K562 (cell line): ENCODE results near the gene XAB2. TPM values are rescaled to one million over a fixed set of nuclear protein-coding genes. Genes with fewer than 3 reads are reported as not detected.

ENCODE experiments used
- ATF1 ChIP-seq, 2 experiments: fragments of 450-650 bp in 1 of 2; IDR thresholded peaks; 2 replicates each; pipeline ENCODE4 v1.6.1; 2016; ENCODE audit warnings: missing compliant biosample characterization in 1 of 2, missing genetic modification characterization in 1 of 2
- ELK1 ChIP-seq: sonication (generic); formaldehyde crosslinking; IDR thresholded peaks from 2 replicates; pipeline ENCODE4 v1.8.1; 2022; ENCODE audit warnings: missing genetic modification reagents
- EP400 ChIP-seq: fragments of 450-650 bp; IDR thresholded peaks from 2 replicates; pipeline ENCODE4 v1.6.1; 2017; ENCODE audit warnings: antibody characterized with exemption, mild to moderate bottlenecking, moderate library complexity
- FOXO4 ChIP-seq: fragments of 450-650 bp; formaldehyde crosslinking; IDR thresholded peaks from 2 replicates; pipeline ENCODE4 v1.4.0; 2020; ENCODE audit warnings: mild to moderate bottlenecking, moderate library complexity
- GTF2E2 ChIP-seq: fragments of 200-800 bp; sonication (Bioruptor generic); IDR thresholded peaks from 2 replicates; pipeline ENCODE4 v1.6.1; 2016; ENCODE audit warnings: missing genetic modification characterization, missing compliant biosample characterization
- HDAC3 ChIP-seq: fragments of 450-650 bp; IDR thresholded peaks from 2 replicates; pipeline ENCODE4 v1.6.1; 2018; ENCODE audit warnings: borderline replicate concordance, mild to moderate bottlenecking, moderate library complexity; ENCODE audit not compliant: partially characterized antibody
- KAT2B ChIP-seq: IDR thresholded peaks from one replicate; pipeline ENCODE4 v1.6.1; 2012; ENCODE audit warnings: low read depth, mild to moderate bottlenecking, control low read depth, inconsistent platforms, low read length, moderate library complexity
- KLF10 ChIP-seq: fragments of 250-450 bp; sonication (Bioruptor Pico); IDR thresholded peaks from 2 replicates; pipeline ENCODE4 v1.6.1; 2021; ENCODE audit warnings: matching md5 sums
- MCM7 ChIP-seq, 2 experiments: fragments of 450-650 bp; IDR thresholded peaks; 2 replicates each; pipeline ENCODE4 v1.6.1; 2016 to 2018
- NBN ChIP-seq: fragments of 450-650 bp; IDR thresholded peaks from 2 replicates; pipeline ENCODE4 v1.6.1; 2016; ENCODE audit warnings: low read depth, mild to moderate bottlenecking
- NCOA1 ChIP-seq: fragments of 450-650 bp; IDR thresholded peaks from 2 replicates; pipeline ENCODE4 v1.6.1; 2016; ENCODE audit warnings: low read depth
- SAP30 ChIP-seq: fragments of 200-600 bp; sonication (generic); IDR thresholded peaks from 2 replicates; pipeline ENCODE4 v1.6.1; 2012; ENCODE audit warnings: borderline replicate concordance, low read depth, mild to moderate bottlenecking, moderate library complexity, low read length, control low read depth, inconsistent platforms; ENCODE audit not compliant: insufficient read depth, poor library complexity, severe bottlenecking
- SLC30A9 ChIP-seq: fragments of 250-450 bp; sonication (Bioruptor Pico); IDR thresholded peaks from 2 replicates; pipeline ENCODE4 v1.8.0; 2022; ENCODE audit warnings: mild to moderate bottlenecking, moderate library complexity
- XRCC4 ChIP-seq: IDR thresholded peaks from one replicate; pipeline ENCODE4 v1.6.1; 2011; ENCODE audit not compliant: insufficient read depth, insufficient read length; ENCODE audit errors: extremely low read depth
- YY1 ChIP-seq, 3 experiments: IDR thresholded peaks; 2 replicates each; pipeline ENCODE4 v1.6.1; 2011; ENCODE audit warnings: low read length in 2 of 3, mild to moderate bottlenecking in 2 of 3, moderate library complexity in 2 of 3, borderline replicate concordance in 1 of 3, control low read depth in 1 of 3, low read depth in 1 of 3; ENCODE audit not compliant: insufficient read depth in 3 of 3, insufficient replicate concordance in 2 of 3, control insufficient read depth in 1 of 3, insufficient read length in 1 of 3; ENCODE audit errors: extremely low read depth in 1 of 3
- ZBTB17 ChIP-seq: fragments of 450-650 bp; formaldehyde crosslinking; IDR thresholded peaks from 2 replicates; pipeline ENCODE4 v1.4.0; 2020; ENCODE audit warnings: mild to moderate bottlenecking
- ZBTB43 ChIP-seq: sonication (generic); formaldehyde crosslinking; IDR thresholded peaks from 2 replicates; pipeline ENCODE4 v1.8.0; 2023; ENCODE audit warnings: mild to moderate bottlenecking, missing genetic modification reagents
- ZNF3 ChIP-seq: fragments of 250-450 bp; sonication (Bioruptor Pico); IDR thresholded peaks from 2 replicates; pipeline ENCODE4 v1.5.0; 2021; ENCODE audit warnings: mild to moderate bottlenecking, moderate library complexity
- ZNF436 ChIP-seq: fragments of 250-450, 450-650 bp; sonication (Bioruptor Pico); formaldehyde crosslinking; IDR thresholded peaks from 2 replicates; pipeline ENCODE4 v1.7.0; 2020; ENCODE audit warnings: mild to moderate bottlenecking
- ZNF639 ChIP-seq, 2 experiments: fragments of 200-800 bp in 1 of 2; sonication (Bioruptor generic) in 1 of 2; sonication (generic) in 1 of 2; formaldehyde crosslinking in 1 of 2; IDR thresholded peaks in 1 of 2; conservative IDR thresholded peaks in 1 of 2; 2 replicates each; pipeline versions ENCODE4 v1.5.0 to v1.6.1; 2016 to 2020; ENCODE audit warnings: missing compliant biosample characterization in 1 of 2, missing genetic modification characterization in 1 of 2, missing genetic modification reagents in 1 of 2
- ZNF695 ChIP-seq: fragments of 450-650 bp; formaldehyde crosslinking; IDR thresholded peaks from 2 replicates; pipeline ENCODE4 v1.4.0; 2020; ENCODE audit warnings: mild to moderate bottlenecking, moderate library complexity
- polyA plus RNA-seq, 8 experiments: library from polyadenylated mRNA; depleted of rRNA in 4 of 8; stranded (reverse) in 5 of 8; unstranded in 3 of 8; fragments of >200 nt; fragmentation: Nextera tagmentation in 2 of 8; fragmentation: Illumina TruSeq in 1 of 8; extraction: Ambion mirVana in 2 of 8; extraction: Trizol in 1 of 8; gene quantifications; 2 replicates each; pipeline versions ENCODE4 v1.2.1 to v1.2.3, GENCODE V29; 2011 to 2014; ENCODE audit warnings: inconsistent platforms in 1 of 8, missing spikeins in 1 of 8
- total RNA-seq, 7 experiments: library from RNA; depleted of rRNA in 6 of 7; stranded (reverse); fragments of >200 nt in 6 of 7; fragmentation: Illumina TruSeq in 2 of 7; extraction: Trizol in 2 of 7; gene quantifications; 2 replicates each; pipeline versions ENCODE4 v1.2.1 to v1.2.3, GENCODE V29; 2011 to 2021; ENCODE audit warnings: low replicate concordance in 1 of 7

XAB2 gene
- total and polyA plus RNA-seq, 9 of the 15 experiments (the other 6 are each of a cell fraction or from before 2014, with no cell fraction given), result 0.21 to 58.3 (median 20.0) TPM

GRCh38 chr19:7637374-7638256 is 8.3 kb upstream of the XAB2 start (continued):
- peak in 1 of 2 experiments; percentile 63; a peak in 1 of 4 replicates for TF ChIP-seq ZNF639 (CRISPR knock-in tag; conservative IDR thresholded peaks at IDR 0.05 in 1 of 2, IDR thresholded peaks at IDR 0.05 in 1 of 2)
- TF ChIP-seq HDAC3, result no peak
- TF ChIP-seq NBN, result 0 out of 2 replicates have a peak, but pooled peaks have one; percentile 29
- TF ChIP-seq EP400, result peak; percentile 87
- no peak for TF ChIP-seq KLF10 (CRISPR knock-in tag)
- TF ChIP-seq YY1 (IDR thresholded peaks at IDR 0.05; ENCODE audit: borderline replicate concordance in 1 of 3, control insufficient read depth in 1 of 3, extremely low read depth in 1 of 3, insufficient read depth in 3 of 3, insufficient read length in 1 of 3, insufficient replicate concordance in 2 of 3, low read depth in 1 of 3, low read length in 2 of 3), result peak in 1 of 3 experiments; percentile 51
- no peak for TF ChIP-seq FOXO4 (CRISPR knock-in tag)
- TF ChIP-seq SLC30A9, result no peak
- TF ChIP-seq MCM7 (IDR thresholded peaks at IDR 0.05), result no peak
- TF ChIP-seq ZNF3, result no peak
- no peak for TF ChIP-seq ZNF695
- TF ChIP-seq ATF1 (CRISPR knock-in tag; IDR thresholded peaks at IDR 0.05), result no peak
- peak; percentile 71 for TF ChIP-seq ATF1 (tag; IDR thresholded peaks at IDR 0.05)
- TF ChIP-seq SAP30, result peak; percentile 59
- TF ChIP-seq ZBTB17 (CRISPR knock-in tag), result no peak
- TF ChIP-seq XRCC4, result no peak
- TF ChIP-seq NCOA1, result 0 out of 2 replicates have a peak, but pooled peaks have one; percentile 68
- no peak for TF ChIP-seq ZBTB43
- no peak for TF ChIP-seq ELK1 (CRISPR knock-in tag)
- TF ChIP-seq KAT2B, result no peak
- TF ChIP-seq GTF2E2 (tag), result peak; percentile 82; the same call in 1 of the 2 replicates
- TF ChIP-seq ZNF436 (CRISPR knock-in tag), result no peak
